K562 (cell line): ENCODE measurements around the gene RASIP1. TPM values are rescaled to one million over a fixed set of nuclear protein-coding genes. Genes with fewer than 3 reads are reported as not detected.

ENCODE experiments used
- ARID4B ChIP-seq: sonication (generic); formaldehyde crosslinking; IDR thresholded peaks from 2 replicates; pipeline ENCODE4 v1.8.0; 2022; ENCODE audit warnings: mild to moderate bottlenecking, missing genetic modification reagents
- CBX3 ChIP-seq, 2 experiments: IDR thresholded peaks; 1 replicate in 1 of 2; 2 replicates in 1 of 2; pipeline ENCODE4 v1.6.1; 2012; ENCODE audit warnings: inconsistent platforms in 2 of 2, low read length in 2 of 2, borderline replicate concordance in 1 of 2, control low read depth in 1 of 2
- E2F3 ChIP-seq: fragments of 250-450 bp; sonication (Bioruptor Pico); IDR thresholded peaks from 2 replicates; pipeline ENCODE4 v1.4.0; 2020; ENCODE audit warnings: mild to moderate bottlenecking
- EP400 ChIP-seq: fragments of 450-650 bp; IDR thresholded peaks from 2 replicates; pipeline ENCODE4 v1.6.1; 2017; ENCODE audit warnings: antibody characterized with exemption, mild to moderate bottlenecking, moderate library complexity
- ETS1 ChIP-seq: conservative IDR thresholded peaks from 2 replicates; pipeline ENCODE4 v1.6.1; 2011; ENCODE audit warnings: low read depth, mild to moderate bottlenecking, low read length; ENCODE audit not compliant: control insufficient read depth
- HIVEP1 ChIP-seq: fragments of 250-450 bp; sonication (Bioruptor Pico); IDR thresholded peaks from 2 replicates; pipeline ENCODE4 v1.4.0; 2020; ENCODE audit warnings: mild to moderate bottlenecking
- ILF3 ChIP-seq: fragments of 450-650 bp; IDR thresholded peaks from 2 replicates; pipeline ENCODE4 v1.6.1; 2018; ENCODE audit warnings: antibody characterized with exemption, mild to moderate bottlenecking, moderate library complexity, borderline replicate concordance
- NR3C1 ChIP-seq: sonication (generic); formaldehyde crosslinking; IDR thresholded peaks from 2 replicates; pipeline ENCODE4 v1.8.1; 2022; ENCODE audit warnings: missing genetic modification reagents
- PTRF ChIP-seq: fragments of 450-650 bp; IDR thresholded peaks from 2 replicates; pipeline ENCODE4 v1.6.1; 2016; ENCODE audit warnings: mild to moderate bottlenecking, missing genetic modification characterization, missing compliant biosample characterization
- ZNF407 ChIP-seq: fragments of 450-650 bp; IDR thresholded peaks from 2 replicates; pipeline ENCODE4 v1.6.1; 2016; ENCODE audit warnings: low read depth
- ZNF707 ChIP-seq: fragments of 250-450 bp; sonication (Bioruptor Pico); conservative IDR thresholded peaks from 2 replicates; pipeline ENCODE4 v1.8.0; 2022; ENCODE audit warnings: inconsistent platforms, mild to moderate bottlenecking, moderate library complexity
- polyA plus RNA-seq, 8 experiments: library from polyadenylated mRNA; depleted of rRNA in 4 of 8; stranded (reverse) in 5 of 8; unstranded in 3 of 8; fragments of >200 nt; fragmentation: Nextera tagmentation in 2 of 8; fragmentation: Illumina TruSeq in 1 of 8; extraction: Ambion mirVana in 2 of 8; extraction: Trizol in 1 of 8; gene quantifications; 2 replicates each; pipeline versions ENCODE4 v1.2.1 to v1.2.3, GENCODE V29; 2011 to 2014; ENCODE audit warnings: inconsistent platforms in 1 of 8, missing spikeins in 1 of 8
- total RNA-seq, 7 experiments: library from RNA; depleted of rRNA in 6 of 7; stranded (reverse); fragments of >200 nt in 6 of 7; fragmentation: Illumina TruSeq in 2 of 7; extraction: Trizol in 2 of 7; gene quantifications; 2 replicates each; pipeline versions ENCODE4 v1.2.1 to v1.2.3, GENCODE V29; 2011 to 2021; ENCODE audit warnings: low replicate concordance in 1 of 7

Gene RASIP1
- total and polyA plus RNA-seq, 9 of the 15 experiments (the other 6 are each of a cell fraction or from before 2014, with no cell fraction given) = 0.20 to 4.7 (median 1.5) TPM

GRCh38 chr19:48780631-48781391 is 40.4 kb upstream of the RASIP1 start (continued):
- TF ChIP-seq ARID4B (CRISPR knock-in tag) (0 out of 2 replicates have a peak, but pooled peaks have one; percentile 51), CBX3 (IDR thresholded peaks at IDR 0.05; ENCODE audit: borderline replicate concordance in 1 of 2, low read length in 2 of 2) (no peak), E2F3 (no peak), EP400 (peak; percentile 67), ILF3 (no peak), HIVEP1 (CRISPR knock-in tag) (no peak), PTRF (tag) (no peak), ZNF407 (no peak), NR3C1 (no peak), ZNF707 (CRISPR knock-in tag) (no peak), ETS1 (no peak)
